IMR-90 (cell line): ENCODE data around the gene R3HDM2. TPM values are rescaled to one million over a fixed set of nuclear protein-coding genes. Genes with fewer than 3 reads are reported as not detected.

Experiments
- ATAC-seq: fragments of 200-7000 bp; cut with Tn5 transposase; 2 replicates; pipeline ENCODE4 v1.9.1; 2020; ENCODE audit warnings: low read depth, mild to moderate bottlenecking, moderate library complexity
- BruUV-seq: library from RNA; stranded (reverse); fragments of 400-500 nt; replicated peaks from 2 replicates; lab custom pipeline; 2021; lab: Mats Ljungman, UMichigan
- CTCF ChIA-PET: fragments of 300-600 bp; formaldehyde crosslinking; extraction: SDS; loops from one replicate; lab custom pipeline; 2021; ENCODE audit warnings: antibody characterized with exemption; lab: Yijun Ruan, JAX
- POLR2A ChIA-PET: fragments of 300-600 bp; sonication (Branson Sonifier 250); formaldehyde crosslinking; loops from one replicate; lab custom pipeline; 2022; ENCODE audit warnings: antibody characterized with exemption; ENCODE audit not compliant: unreplicated experiment; lab: Charles Lee
- DNase-seq: peaks from one replicate; pipeline ENCODE4 v3.0.0; 2013
- H2AFZ ChIP-seq: replicated peaks from 2 replicates; pipeline ENCODE3; 2013; ENCODE audit warnings: low read length, mild to moderate bottlenecking; ENCODE audit not compliant: poor library complexity
- H2AK5ac ChIP-seq: 2 replicates; pipeline ENCODE4 v1.6.1; 2013; ENCODE audit warnings: low read depth, low read length, inconsistent platforms
- H2AK9ac ChIP-seq: replicated peaks from 2 replicates; pipeline ENCODE3; 2013; ENCODE audit warnings: mild to moderate bottlenecking, low read depth, low read length, moderate library complexity; ENCODE audit not compliant: poor library complexity
- H2BK120ac ChIP-seq: 2 replicates; pipeline ENCODE4 v1.6.1; 2013; ENCODE audit warnings: low read depth, low read length, inconsistent platforms
- H2BK15ac ChIP-seq: 3 replicates; pipeline ENCODE4 v1.6.1; 2013; ENCODE audit warnings: low read depth, low read length, inconsistent platforms
- H2BK20ac ChIP-seq: 2 replicates; pipeline ENCODE4 v1.6.1; 2013; ENCODE audit warnings: low read depth, mild to moderate bottlenecking, inconsistent platforms, low read length, moderate library complexity
- H2BK5ac ChIP-seq: 2 replicates; pipeline ENCODE4 v1.6.1; 2013; ENCODE audit warnings: mild to moderate bottlenecking, low read depth, low read length, inconsistent platforms; ENCODE audit not compliant: poor library complexity, severe bottlenecking
- H3K14ac ChIP-seq: replicated peaks from 2 replicates; pipeline ENCODE4 v1.6.1; 2013; ENCODE audit warnings: low read depth, low read length, inconsistent platforms
- H3K18ac ChIP-seq: 2 replicates; pipeline ENCODE4 v1.6.1; 2013; ENCODE audit warnings: low read depth, low read length, control low read depth
- H3K23ac ChIP-seq: 2 replicates; pipeline ENCODE4 v1.6.1; 2013; ENCODE audit warnings: low read depth, low read length, inconsistent platforms
- H3K27ac ChIP-seq: 2 replicates; pipeline ENCODE4 v1.5.1; 2013; ENCODE audit warnings: mild to moderate bottlenecking, control low read depth, low read length; ENCODE audit not compliant: insufficient read depth
- H3K27me3 ChIP-seq: 2 replicates; pipeline ENCODE4 v1.6.1; 2013; ENCODE audit warnings: low read length; ENCODE audit not compliant: control insufficient read depth, insufficient read depth
- H3K36me3 ChIP-seq: 2 replicates; pipeline ENCODE4 v1.6.1; 2013; ENCODE audit warnings: low read length, mixed read lengths; ENCODE audit not compliant: control insufficient read depth, insufficient read depth
- H3K4ac ChIP-seq: 2 replicates; pipeline ENCODE4 v1.6.1; 2013; ENCODE audit warnings: low read depth, low read length, inconsistent platforms
- H3K4me1 ChIP-seq: 2 replicates; pipeline ENCODE4 v1.6.1; 2013; ENCODE audit warnings: low read length, mixed read lengths; ENCODE audit not compliant: control insufficient read depth, insufficient read depth
- H3K4me2 ChIP-seq: 2 replicates; pipeline ENCODE4 v1.6.1; 2013; ENCODE audit warnings: low read depth, mild to moderate bottlenecking, control low read depth, low read length, moderate library complexity
- H3K4me3 ChIP-seq: 2 replicates; pipeline ENCODE4 v1.5.1; 2013; ENCODE audit warnings: low read depth, mild to moderate bottlenecking, control low read depth, low read length, moderate library complexity; ENCODE audit not compliant: insufficient read depth
- H3K56ac ChIP-seq: 2 replicates; pipeline ENCODE4 v1.6.1; 2013; ENCODE audit warnings: low read length, inconsistent platforms; ENCODE audit not compliant: insufficient read depth; ENCODE audit errors: extremely low read depth
- H3K79me1 ChIP-seq, 2 experiments: 2 replicates each; pipeline ENCODE4 v1.6.1; 2013; ENCODE audit warnings: low read length in 2 of 2, inconsistent platforms in 1 of 2, low read depth in 1 of 2
- H3K9ac ChIP-seq: 2 replicates; pipeline ENCODE4 v1.6.1; 2013; ENCODE audit warnings: low read depth, low read length, control low read depth
- H3K9me1 ChIP-seq: 2 replicates; pipeline ENCODE4 v1.6.1; 2013; ENCODE audit warnings: low read length, inconsistent platforms; ENCODE audit not compliant: insufficient read depth
- H3K9me3 ChIP-seq: 2 replicates; pipeline ENCODE4 v1.6.1; 2013; ENCODE audit warnings: low read length; ENCODE audit not compliant: control insufficient read depth, insufficient read depth
- H4K20me1 ChIP-seq: 2 replicates; pipeline ENCODE4 v1.6.1; 2013; ENCODE audit warnings: low read length, inconsistent platforms; ENCODE audit not compliant: insufficient read depth
- H4K5ac ChIP-seq: 2 replicates; pipeline ENCODE4 v1.6.1; 2013; ENCODE audit warnings: mild to moderate bottlenecking, low read depth, low read length, control low read depth
- H4K8ac ChIP-seq, 2 experiments: 2 replicates each; pipeline ENCODE4 v1.6.1; 2013; ENCODE audit warnings: low read depth in 2 of 2, low read length in 2 of 2, control low read depth in 1 of 2, inconsistent platforms in 1 of 2
- H4K91ac ChIP-seq: 2 replicates; pipeline ENCODE4 v1.6.1; 2013; ENCODE audit warnings: low read depth, low read length, inconsistent platforms; ENCODE audit not compliant: insufficient read depth
- CEBPB ChIP-seq: IDR thresholded peaks from 2 replicates; pipeline ENCODE4 v1.6.1; 2012; ENCODE audit warnings: low read depth, low read length, improper control_type of control experiment
- CHD1 ChIP-seq: IDR thresholded peaks from 2 replicates; pipeline ENCODE4 v1.6.1; 2012; ENCODE audit warnings: low read depth, low read length, improper control_type of control experiment
- CTCF ChIP-seq: conservative IDR thresholded peaks from 2 replicates; pipeline ENCODE4 v1.5.1; 2012; ENCODE audit warnings: mild to moderate bottlenecking, low read depth, low read length, improper control_type of control experiment
- ELK1 ChIP-seq: fragments of 150-350 bp; IDR thresholded peaks from 2 replicates; pipeline ENCODE4 v1.6.1; 2016; ENCODE audit warnings: low read depth, mild to moderate bottlenecking, low read length, moderate library complexity, borderline replicate concordance
- FOS ChIP-seq: fragments of 150-350 bp; IDR thresholded peaks from 2 replicates; pipeline ENCODE4 v1.6.1; 2016; ENCODE audit warnings: low read depth, low read length
- MAFK ChIP-seq: IDR thresholded peaks from 2 replicates; pipeline ENCODE4 v1.6.1; 2012; ENCODE audit warnings: low read depth, low read length, improper control_type of control experiment
- MAZ ChIP-seq: IDR thresholded peaks from 2 replicates; pipeline ENCODE4 v1.6.1; 2012; ENCODE audit warnings: low read depth, mild to moderate bottlenecking, low read length, improper control_type of control experiment, moderate library complexity, borderline replicate concordance
- MXI1 ChIP-seq: IDR thresholded peaks from 2 replicates; pipeline ENCODE4 v1.6.1; 2012; ENCODE audit warnings: low read depth, mild to moderate bottlenecking, low read length, moderate library complexity, borderline replicate concordance
- NFE2L2 ChIP-seq: fragments of 150-350 bp; IDR thresholded peaks from 2 replicates; pipeline ENCODE4 v1.6.1; 2016; ENCODE audit warnings: low read depth, mild to moderate bottlenecking, low read length
- POLR2A ChIP-seq: IDR thresholded peaks from 2 replicates; pipeline ENCODE4 v1.6.1; 2012; ENCODE audit warnings: mild to moderate bottlenecking, low read depth, low read length
- RAD21 ChIP-seq: IDR thresholded peaks from 2 replicates; pipeline ENCODE4 v1.6.1; 2012; ENCODE audit warnings: low read length, improper control_type of control experiment
- SMC3 ChIP-seq: fragments of 150-350 bp; IDR thresholded peaks from 2 replicates; pipeline ENCODE4 v1.6.1; 2016; ENCODE audit warnings: low read depth, mild to moderate bottlenecking, antibody characterized with exemption, low read length, moderate library complexity
- WGBS, 2 experiments: methylation state at CpG; one replicate each; pipeline versions ENCODE4 v1.1.5 to v1.1.7; 2013; ENCODE audit warnings: missing lambda C conversion rate in 2 of 2; ENCODE audit not compliant: insufficient read length in 1 of 2; ENCODE audit errors: extremely low coverage in 2 of 2; 5-methylcytosine and 5-hydroxymethylcytosine counted together
- dilution Hi-C: fragments of 300-500 bp; cut with HindIII; formaldehyde crosslinking; loops from one replicate; pipeline ENCODE4 v1.14.3; 2018; ENCODE audit warnings: low sequenced_read_pairs; ENCODE audit not compliant: unreplicated experiment
- in situ Hi-C: fragments of 300-500 bp; cut with MboI; formaldehyde crosslinking; loops from 3 replicates; pipeline ENCODE4 v1.14.3; 2019; ENCODE audit warnings: low sequenced_read_pairs, inconsistent platforms, mixed read lengths
- intact Hi-C: fragments of 100-400 bp; cut with micrococcal nuclease; formaldehyde crosslinking; loops from 2 replicates; pipeline ENCODE4 v1.10.0; 2022
- polyA plus RNA-seq, 3 experiments: library from polyadenylated mRNA; depleted of rRNA; stranded (reverse); fragments of >200 nt; gene quantifications; 2 replicates each; pipeline ENCODE4 v1.2.3, GENCODE V29; 2012; ENCODE audit warnings: low replicate concordance in 1 of 3
- total RNA-seq: library from RNA; depleted of rRNA; stranded (reverse); fragments of >200 nt; gene quantifications from 2 replicates; pipeline ENCODE4 v1.2.3, GENCODE V29; 2012

Gene R3HDM2
- total and polyA plus RNA-seq, 2 of the 4 experiments (the other 2 are of a cell fraction): 7.5 to 28.4 TPM

GRCh38 chr12:57334219-57334618, 96.6 kb downstream of the R3HDM2 start:
- CTCF ChIA-PET: interaction anchor here (0.7 kb wide), 1 partner anchor 112 kb away, joined by 3 read pairs; no protein-coding TSS in a partner anchor
- no CpG with 5 or more reads among the region's 1 CpG for WGBS, 2 experiments
- H3K4me3 ChIP-seq: no peak overlapping the region

More at GRCh38 chr12:57334219-57334618, 96.6 kb downstream of the R3HDM2 start:
- Histone ChIP-seq H3K9me1 (no peaks in the 10 kb centered on the region), H3K4ac (no peak overlapping the region), H3K27me3 (no peaks in the 10 kb centered on the region), H2AK9ac (no peak overlapping the region), H2BK5ac (no peak overlapping the region), H3K4me2 (no peak overlapping the region), H3K18ac (no peak overlapping the region), H3K56ac (no peak overlapping the region), H4K5ac (no peak overlapping the region), H3K9ac (no peak overlapping the region), H3K79me1 (peaks cover 0 to 14% of the 10 kb centered on the region in 2 experiments; a peak in 2 of 4 replicates), H4K8ac (no peak overlapping the region), H2AFZ (no peak overlapping the region), H2BK20ac (no peak overlapping the region), H3K9me3 (no peaks in the 10 kb centered on the region), H3K14ac (no peak overlapping the region), H4K91ac (no peak overlapping the region), H3K23ac (no peak overlapping the region), H3K27ac (no peak overlapping the region), H2BK120ac (no peak overlapping the region), H3K36me3 (no peaks in the 10 kb centered on the region), H2AK5ac (no peak overlapping the region), H2BK15ac (no peak overlapping the region), H4K20me1 (no peaks in the 10 kb centered on the region), H3K4me1 (no peaks in the 10 kb centered on the region)
- intact Hi-C loops (no loop called here), dilution Hi-C loops (no loop called here), in situ Hi-C loops (no loop called here)
- ATAC-seq (no peak), DNase-seq (no peak)
- TF ChIP-seq CHD1 (no peak), MAZ (no peak), MXI1 (no peak), NFE2L2 (no peak), RAD21 (no peak), FOS (no peak), MAFK (no peak), CEBPB (no peak), POLR2A (no peak), CTCF (no peak), ELK1 (no peak), SMC3 (no peak)
- POLR2A ChIA-PET: no interaction called here
- BruUV-seq: no TSS peak
